Measurements from ENCODE around the gene SLC38A5. TPM values are rescaled to one million over a fixed set of nuclear protein-coding genes. Genes with fewer than 3 reads are reported as not detected.

The SLC38A5 gene
- total RNA-seq, 1 donor from 2014 or later = 36.0 TPM

DNA sequence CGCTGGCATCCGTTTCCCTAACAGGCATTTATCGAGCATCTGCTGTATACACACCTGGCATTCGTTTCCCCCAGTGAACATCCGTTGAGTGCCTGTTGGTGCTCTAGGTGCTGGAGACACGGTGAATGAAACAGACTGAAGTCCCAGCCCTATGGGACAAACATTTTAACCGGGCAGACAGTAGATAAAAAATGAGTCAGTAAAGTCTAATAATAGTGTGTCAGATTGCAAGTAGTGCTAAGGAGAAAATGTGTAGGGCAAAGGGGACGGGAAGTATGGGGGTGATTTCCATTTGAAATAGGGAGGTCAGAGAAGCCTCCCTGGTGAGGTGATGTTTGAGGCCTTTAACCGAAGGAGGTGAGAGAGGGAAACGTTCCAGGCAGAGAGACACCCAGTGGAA lies 46.2 kb upstream of the SLC38A5 start:
- H3K9me3 Mint-ChIP-seq (ENCODE audit: unreplicated experiment) = no peaks in the 10 kb centered on the region
- no peak overlapping the region for H3K4me3 ChIP-seq (ENCODE audit: insufficient read depth, low read depth, low read length)
- no peaks in the 10 kb centered on the region for H3K4me1 Mint-ChIP-seq (ENCODE audit: low read depth, unreplicated experiment)
- H4K20me1 ChIP-seq (ENCODE audit: insufficient read depth, low read length) = no peaks in the 10 kb centered on the region
- no peak overlapping the region for H3K27ac Mint-ChIP-seq (ENCODE audit: unreplicated experiment)
- H3K36me3 Mint-ChIP-seq (ENCODE audit: low read depth, unreplicated experiment) = peaks cover 9% of the 10 kb centered on the region
- no peak overlapping the region for H2AFZ ChIP-seq (ENCODE audit: low read depth, low read length)
- peaks cover 5% of the 10 kb centered on the region for H3K36me3 ChIP-seq (ENCODE audit: insufficient read depth, low read length)
- H3K4me2 ChIP-seq (ENCODE audit: low read length) = no peak overlapping the region
- no peaks in the 10 kb centered on the region for H3K27me3 Mint-ChIP-seq (ENCODE audit: low read depth, unreplicated experiment)
- no peak overlapping the region for H3K4me3 Mint-ChIP-seq (ENCODE audit: unreplicated experiment)
- FAIRE-seq (peak; percentile 5), DNase-seq (ENCODE audit: low read depth) (no peak)
- no peaks in the 10 kb centered on the region for H3K27me3 ChIP-seq (ENCODE audit: insufficient read depth, low read length)
- no peaks in the 10 kb centered on the region for H3K79me2 ChIP-seq (ENCODE audit: insufficient read depth, low read length)
- no peak overlapping the region for H3K27ac ChIP-seq (ENCODE audit: low read depth, low read length)
- H3K4me1 ChIP-seq (ENCODE audit: insufficient read depth, low read length) = peaks cover 2% of the 10 kb centered on the region
- H3K9me3 ChIP-seq (ENCODE audit: insufficient read depth, low read depth, low read length) = no peaks in the 10 kb centered on the region
- TF ChIP-seq EZH2 (IDR thresholded peaks at IDR 0.05; ENCODE audit: insufficient read depth, low read length) = no peak
- TF ChIP-seq, protein P1, sequence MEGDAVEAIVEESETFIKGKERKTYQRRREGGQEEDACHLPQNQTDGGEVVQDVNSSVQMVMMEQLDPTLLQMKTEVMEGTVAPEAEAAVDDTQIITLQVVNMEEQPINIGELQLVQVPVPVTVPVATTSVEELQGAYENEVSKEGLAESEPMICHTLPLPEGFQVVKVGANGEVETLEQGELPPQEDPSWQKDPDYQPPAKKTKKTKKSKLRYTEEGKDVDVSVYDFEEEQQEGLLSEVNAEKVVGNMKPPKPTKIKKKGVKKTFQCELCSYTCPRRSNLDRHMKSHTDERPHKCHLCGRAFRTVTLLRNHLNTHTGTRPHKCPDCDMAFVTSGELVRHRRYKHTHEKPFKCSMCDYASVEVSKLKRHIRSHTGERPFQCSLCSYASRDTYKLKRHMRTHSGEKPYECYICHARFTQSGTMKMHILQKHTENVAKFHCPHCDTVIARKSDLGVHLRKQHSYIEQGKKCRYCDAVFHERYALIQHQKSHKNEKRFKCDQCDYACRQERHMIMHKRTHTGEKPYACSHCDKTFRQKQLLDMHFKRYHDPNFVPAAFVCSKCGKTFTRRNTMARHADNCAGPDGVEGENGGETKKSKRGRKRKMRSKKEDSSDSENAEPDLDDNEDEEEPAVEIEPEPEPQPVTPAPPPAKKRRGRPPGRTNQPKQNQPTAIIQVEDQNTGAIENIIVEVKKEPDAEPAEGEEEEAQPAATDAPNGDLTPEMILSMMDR (IDR thresholded peaks at IDR 0.05; ENCODE audit: insufficient read depth, low read depth, low read length) = no peak
- no peak overlapping the region for H3K9ac ChIP-seq (ENCODE audit: low read length)

DNA sequence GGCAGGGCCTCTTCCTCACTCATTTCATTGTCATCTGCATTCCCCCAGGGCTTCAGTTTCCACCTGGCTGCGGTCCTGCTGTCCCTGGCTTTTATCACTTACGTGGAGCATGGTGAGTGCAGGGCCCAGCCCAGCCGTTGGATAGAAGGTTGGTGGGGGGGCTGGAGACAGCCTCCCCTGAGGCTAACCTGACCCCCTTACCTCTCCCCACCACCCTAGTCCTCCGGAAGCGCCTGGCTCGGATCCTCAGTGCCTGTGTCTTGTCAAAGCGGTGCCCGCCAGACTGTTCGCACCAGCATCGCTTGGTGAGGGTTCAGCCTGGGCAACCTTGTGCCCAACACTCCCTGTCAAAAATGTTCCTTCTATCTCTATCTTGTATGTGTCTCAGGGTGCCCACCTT lies 45.8 kb upstream of the SLC38A5 start:
- no peak overlapping the region for H3K27ac ChIP-seq (ENCODE audit: low read depth, low read length)
- H3K9me3 Mint-ChIP-seq (ENCODE audit: unreplicated experiment) = no peaks in the 10 kb centered on the region
- H3K4me3 ChIP-seq (ENCODE audit: insufficient read depth, low read depth, low read length) = no peak overlapping the region
- H3K4me1 Mint-ChIP-seq (ENCODE audit: low read depth, unreplicated experiment) = no peaks in the 10 kb centered on the region
- H3K4me1 ChIP-seq (ENCODE audit: insufficient read depth, low read length) = no peaks in the 10 kb centered on the region
- H3K36me3 Mint-ChIP-seq (ENCODE audit: low read depth, unreplicated experiment) = peaks cover 9% of the 10 kb centered on the region
- H3K27me3 Mint-ChIP-seq (ENCODE audit: low read depth, unreplicated experiment) = no peaks in the 10 kb centered on the region
- H3K4me2 ChIP-seq (ENCODE audit: low read length) = no peak overlapping the region
- no peak overlapping the region for H2AFZ ChIP-seq (ENCODE audit: low read depth, low read length)
- H3K9ac ChIP-seq (ENCODE audit: low read length) = no peak overlapping the region
- H3K9me3 ChIP-seq (ENCODE audit: insufficient read depth, low read depth, low read length) = no peaks in the 10 kb centered on the region
- H3K36me3 ChIP-seq (ENCODE audit: insufficient read depth, low read length) = peaks cover 5% of the 10 kb centered on the region
- TF ChIP-seq EZH2 (IDR thresholded peaks at IDR 0.05; ENCODE audit: insufficient read depth, low read length) = no peak
- TF ChIP-seq, protein P1 (IDR thresholded peaks at IDR 0.05; ENCODE audit: insufficient read depth, low read depth, low read length) = no peak
- DNase-seq (ENCODE audit: low read depth) (no peak), FAIRE-seq (no peak)
- H3K4me3 Mint-ChIP-seq (ENCODE audit: unreplicated experiment) = no peak overlapping the region
- no peaks in the 10 kb centered on the region for H4K20me1 ChIP-seq (ENCODE audit: insufficient read depth, low read length)
- H3K27me3 ChIP-seq (ENCODE audit: insufficient read depth, low read length) = no peaks in the 10 kb centered on the region
- H3K27ac Mint-ChIP-seq (ENCODE audit: unreplicated experiment) = no peak overlapping the region
- H3K79me2 ChIP-seq (ENCODE audit: insufficient read depth, low read length) = no peaks in the 10 kb centered on the region

DNA sequence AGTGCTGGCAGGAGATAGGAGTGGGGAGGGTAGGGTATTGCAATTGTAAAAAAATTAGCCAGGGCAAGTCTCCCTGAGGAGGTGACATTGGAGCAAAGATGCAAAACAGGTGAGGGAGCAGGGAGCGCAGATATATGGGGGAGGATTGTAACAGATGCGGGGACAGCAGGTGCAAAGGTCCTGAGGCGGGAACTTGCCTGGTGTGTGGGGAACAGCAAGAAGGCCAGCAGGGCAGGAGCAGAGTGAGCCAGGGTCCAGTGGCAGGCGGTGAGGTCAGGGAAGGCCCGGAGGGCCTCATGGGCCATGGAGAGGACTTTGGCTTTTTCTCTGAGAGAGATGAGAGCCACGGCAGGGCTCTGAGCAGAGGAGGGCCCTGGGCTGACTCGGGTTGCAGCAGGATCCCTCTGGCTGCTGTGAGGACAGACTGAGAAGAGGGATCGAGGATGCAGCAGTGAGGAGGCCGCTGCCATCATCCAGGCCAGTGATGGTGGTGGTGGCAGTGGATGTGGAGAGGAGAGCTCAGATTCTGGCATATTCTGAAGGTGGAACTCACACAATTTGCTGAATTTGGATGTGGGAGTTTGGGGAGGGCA lies 44.9 kb upstream of the SLC38A5 start:
- no peak overlapping the region for H3K4me3 Mint-ChIP-seq (ENCODE audit: unreplicated experiment)

More for the DNA sequence above, 44.9 kb upstream of the SLC38A5 start:
- H3K27ac ChIP-seq (ENCODE audit: low read depth, low read length) = no peak overlapping the region
- TF ChIP-seq EZH2 (IDR thresholded peaks at IDR 0.05; ENCODE audit: insufficient read depth, low read length) = no peak
- TF ChIP-seq, protein P1 (IDR thresholded peaks at IDR 0.05; ENCODE audit: insufficient read depth, low read depth, low read length) = no peak
- H3K4me1 Mint-ChIP-seq (ENCODE audit: low read depth, unreplicated experiment) = peaks cover under 1% of the 10 kb centered on the region
- H3K36me3 Mint-ChIP-seq (ENCODE audit: low read depth, unreplicated experiment) = peaks cover 9% of the 10 kb centered on the region
- FAIRE-seq = no peak
- no peak overlapping the region for H2AFZ ChIP-seq (ENCODE audit: low read depth, low read length)
- H3K9me3 Mint-ChIP-seq (ENCODE audit: unreplicated experiment) = no peaks in the 10 kb centered on the region
- H4K20me1 ChIP-seq (ENCODE audit: insufficient read depth, low read length) = no peaks in the 10 kb centered on the region
- H3K4me3 ChIP-seq (ENCODE audit: insufficient read depth, low read depth, low read length) = no peak overlapping the region
- no peaks in the 10 kb centered on the region for H3K9me3 ChIP-seq (ENCODE audit: insufficient read depth, low read depth, low read length)
- no peak overlapping the region for H3K27ac Mint-ChIP-seq (ENCODE audit: unreplicated experiment)
- no peaks in the 10 kb centered on the region for H3K27me3 ChIP-seq (ENCODE audit: insufficient read depth, low read length)
- no peak for DNase-seq (ENCODE audit: low read depth)
- H3K27me3 Mint-ChIP-seq (ENCODE audit: low read depth, unreplicated experiment) = no peaks in the 10 kb centered on the region
- peaks cover 5% of the 10 kb centered on the region for H3K36me3 ChIP-seq (ENCODE audit: insufficient read depth, low read length)
- H3K4me1 ChIP-seq (ENCODE audit: insufficient read depth, low read length) = peaks cover 3% of the 10 kb centered on the region
- H3K79me2 ChIP-seq (ENCODE audit: insufficient read depth, low read length) = peaks cover 3% of the 10 kb centered on the region
- H3K4me2 ChIP-seq (ENCODE audit: low read length) = no peak overlapping the region
- no peak overlapping the region for H3K9ac ChIP-seq (ENCODE audit: low read length)
